Activated CD8-positive, alpha-beta memory T cell treated with anti-CD3 and anti-CD28 coated beads for 1 hour (primary cell): ENCODE results near the gene AKT1S1.

Source experiments
- DNase-seq, 2 donors: peaks; one replicate each; pipeline ENCODE4 v3.0.0-alpha.2; 2020; ENCODE audit warnings: low read depth in 1 of 2; ENCODE audit errors: extremely low read depth in 1 of 2

AKT1S1 gene

GRCh38 chr19:49887037-49887664 is 10.0 kb upstream of the AKT1S1 start:
- no peak for DNase-seq

DNA sequence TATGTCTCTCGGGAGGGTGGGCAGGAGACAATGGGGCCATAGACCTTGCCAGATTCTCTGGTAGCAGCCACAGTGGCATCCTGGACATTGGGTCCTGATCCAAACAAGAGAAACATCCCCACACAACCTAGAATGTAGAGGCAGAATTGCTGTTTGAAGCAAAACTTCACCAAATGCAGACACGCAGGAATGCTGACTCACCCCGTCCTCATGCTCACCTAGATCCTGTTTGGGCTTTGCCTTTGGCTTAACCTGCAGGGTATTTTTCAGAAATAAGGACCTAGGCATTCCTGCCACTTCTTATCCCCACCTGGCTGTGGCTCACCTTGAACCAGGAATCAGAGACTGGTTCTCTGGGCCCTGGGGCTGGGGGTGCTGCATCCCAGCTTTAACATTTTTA is 7.6 kb upstream of the AKT1S1 start:
- no peak for DNase-seq

- DNase-seq, result no peak
These were observed 7.0 kb upstream of the AKT1S1 start for GRCh38 chr19:49884109-49884508.

GRCh38 chr19:49883094-49883493 is 5.9 kb upstream of the AKT1S1 start:
- DNase-seq, result no peak

DNA sequence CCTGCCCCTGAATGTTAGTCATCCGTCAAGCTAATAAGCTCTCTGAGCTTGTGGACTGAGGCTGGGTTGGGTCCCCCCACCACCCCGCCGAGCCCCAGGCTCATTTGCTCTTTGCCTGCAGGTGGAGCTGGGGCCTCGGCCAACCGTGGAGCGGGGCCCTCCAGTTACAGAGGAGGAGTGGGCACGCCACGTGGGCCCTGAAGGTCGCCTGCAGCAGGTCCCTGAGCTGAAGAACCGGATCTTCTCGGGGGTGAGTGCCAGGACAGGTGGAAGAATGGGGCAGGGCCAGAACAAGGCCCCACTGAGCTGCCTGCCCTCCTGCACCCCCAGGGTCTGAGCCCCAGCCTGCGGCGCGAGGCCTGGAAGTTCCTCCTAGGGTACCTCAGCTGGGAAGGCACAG is 5.5 kb upstream of the AKT1S1 start:
- no peak for DNase-seq

GRCh38 chr19:49881672-49882394 is 4.7 kb upstream of the AKT1S1 start:
- DNase-seq, result no peak

- no peak for DNase-seq
These were observed 4.0 kb upstream of the AKT1S1 start for GRCh38 chr19:49881186-49881585.

DNA sequence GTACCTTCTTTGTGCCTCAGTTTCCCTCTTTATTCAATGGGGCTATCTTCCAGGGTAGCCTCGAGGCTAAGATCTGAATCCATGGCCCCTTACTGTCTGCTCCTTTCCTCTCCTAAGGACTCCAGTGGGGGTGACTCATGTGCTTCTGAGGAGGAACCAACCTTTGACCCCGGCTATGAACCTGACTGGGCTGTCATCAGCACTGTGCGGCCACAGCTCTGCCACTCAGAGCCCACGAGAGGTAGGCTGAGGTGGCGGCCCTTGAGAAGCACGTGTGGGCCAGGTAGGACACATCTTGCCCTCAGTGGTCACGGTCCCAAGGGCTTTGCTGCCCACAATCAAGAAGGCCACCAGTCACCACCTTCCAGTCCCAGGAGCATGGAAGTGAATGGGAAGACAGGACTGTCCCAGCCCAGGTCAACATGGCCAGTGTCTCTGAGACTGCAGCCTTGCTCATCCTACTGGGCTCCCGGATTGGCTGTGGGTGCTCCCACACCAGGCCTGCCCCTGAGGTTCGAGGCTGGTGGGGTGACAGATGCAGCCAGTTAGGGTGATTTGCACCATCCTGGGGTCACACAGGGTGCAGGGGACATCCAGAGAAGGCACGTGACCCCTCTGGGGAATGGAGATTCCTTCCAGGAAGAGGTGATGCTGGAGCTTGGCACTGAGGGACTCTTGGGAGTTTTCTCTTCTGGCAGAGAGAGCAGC is 3.2 kb upstream of the AKT1S1 start:
- DNase-seq, result no peak

GRCh38 chr19:49879243-49879963 is 2.2 kb upstream of the AKT1S1 start:
- no peak for DNase-seq

DNA sequence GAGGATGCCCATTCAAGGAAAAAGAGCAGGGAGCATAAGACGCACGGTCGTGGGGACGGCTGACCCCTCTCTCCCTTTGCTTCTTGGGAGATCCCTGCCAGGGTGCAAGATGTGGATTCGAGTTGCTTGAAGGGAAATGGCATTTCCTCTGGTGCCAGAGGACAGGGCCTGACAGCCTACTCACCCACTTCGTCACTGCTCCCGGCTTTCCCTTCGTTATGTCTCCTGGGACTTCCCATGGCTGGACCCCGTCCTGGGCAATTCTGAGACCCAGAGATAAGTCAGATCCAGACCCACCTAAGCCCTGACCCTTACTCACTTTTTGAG is 1.6 kb upstream of the AKT1S1 start:
- DNase-seq, result no peak

- peak; percentile 95 to 97 for DNase-seq
These were observed 956 bp upstream of the AKT1S1 start for GRCh38 chr19:49877879-49878743.

GRCh38 chr19:49876422-49877019 is 634 bp downstream of the AKT1S1 start:
- DNase-seq, result peak; percentile 94 to 95

- DNase-seq, result peak in 1 of 2 donors; percentile 33
These were observed 1.2 kb downstream of the AKT1S1 start for GRCh38 chr19:49875857-49876421.

DNA sequence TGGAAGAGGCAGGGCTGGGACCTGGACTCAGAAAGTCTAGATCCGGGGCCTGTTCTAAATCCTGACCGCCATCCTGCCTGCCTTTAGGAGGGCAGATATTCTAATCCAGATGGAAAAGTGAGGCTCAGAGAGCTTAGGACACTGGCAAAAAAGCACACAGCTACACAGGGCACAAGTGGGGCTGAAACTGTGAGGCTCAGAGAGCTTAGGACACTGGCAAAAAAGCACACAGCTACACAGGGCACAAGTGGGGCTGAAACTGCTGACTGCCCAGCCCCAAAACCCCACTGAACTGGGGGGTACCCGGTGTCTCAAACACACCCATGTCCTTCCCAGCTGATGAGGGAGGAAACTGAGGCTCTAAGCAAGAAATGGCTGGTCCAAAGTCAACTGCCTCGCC is 2.0 kb downstream of the AKT1S1 start:
- no peak for DNase-seq

DNA sequence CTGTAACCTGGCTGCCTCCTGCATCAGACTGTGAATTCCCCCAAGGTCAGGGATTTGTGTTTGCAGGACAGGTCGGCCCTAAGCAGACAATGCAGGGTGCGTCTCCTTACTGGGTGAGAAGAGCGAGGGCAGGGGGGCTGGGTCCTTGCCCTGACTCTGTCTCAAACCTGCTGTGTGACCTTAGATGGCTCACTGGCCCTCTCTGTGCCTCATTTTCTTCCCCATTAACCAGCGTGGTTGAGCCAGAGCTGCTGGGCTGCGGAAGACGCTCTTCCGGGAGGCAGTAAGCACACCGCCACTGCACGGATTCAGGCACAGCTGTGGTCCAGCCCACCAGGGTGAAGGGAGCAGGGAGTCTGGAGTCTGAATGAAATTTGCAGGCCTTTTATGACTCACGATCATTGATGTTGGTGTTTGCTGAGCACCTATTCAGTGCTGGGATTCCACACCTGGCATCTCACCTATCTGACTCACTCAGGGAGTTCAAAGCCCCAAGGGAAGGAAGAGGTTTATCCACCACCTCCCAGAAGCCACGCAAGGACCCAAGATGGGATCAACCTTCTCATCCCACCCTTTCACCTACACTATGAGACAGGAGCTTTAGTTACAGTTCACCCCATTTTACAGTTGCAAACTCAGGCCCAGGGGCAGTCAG is 2.5 kb downstream of the AKT1S1 start:
- no peak for DNase-seq

- DNase-seq, result no peak
These were observed 3.3 kb downstream of the AKT1S1 start for GRCh38 chr19:49873834-49874233.

DNA sequence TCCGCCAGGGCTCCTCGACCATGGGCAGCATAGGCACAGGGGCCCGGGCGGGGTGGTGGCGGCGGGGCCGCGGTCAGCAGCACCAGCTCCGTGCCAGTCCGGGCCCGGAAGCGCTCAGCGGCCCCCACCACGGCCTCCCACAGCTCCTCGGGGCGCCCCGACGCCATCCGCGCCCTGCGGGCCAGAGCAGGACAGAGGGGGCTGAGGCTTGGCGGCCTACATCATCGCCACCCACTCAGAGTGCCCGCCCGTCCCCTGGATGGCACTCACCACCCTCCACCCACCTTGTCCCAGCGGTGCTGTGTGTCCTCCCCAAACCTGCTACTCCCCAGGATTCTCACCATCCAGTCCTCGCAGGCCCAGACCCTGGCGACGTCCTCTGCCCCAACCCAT is 4.0 kb downstream of the AKT1S1 start:
- DNase-seq, result no peak

DNA sequence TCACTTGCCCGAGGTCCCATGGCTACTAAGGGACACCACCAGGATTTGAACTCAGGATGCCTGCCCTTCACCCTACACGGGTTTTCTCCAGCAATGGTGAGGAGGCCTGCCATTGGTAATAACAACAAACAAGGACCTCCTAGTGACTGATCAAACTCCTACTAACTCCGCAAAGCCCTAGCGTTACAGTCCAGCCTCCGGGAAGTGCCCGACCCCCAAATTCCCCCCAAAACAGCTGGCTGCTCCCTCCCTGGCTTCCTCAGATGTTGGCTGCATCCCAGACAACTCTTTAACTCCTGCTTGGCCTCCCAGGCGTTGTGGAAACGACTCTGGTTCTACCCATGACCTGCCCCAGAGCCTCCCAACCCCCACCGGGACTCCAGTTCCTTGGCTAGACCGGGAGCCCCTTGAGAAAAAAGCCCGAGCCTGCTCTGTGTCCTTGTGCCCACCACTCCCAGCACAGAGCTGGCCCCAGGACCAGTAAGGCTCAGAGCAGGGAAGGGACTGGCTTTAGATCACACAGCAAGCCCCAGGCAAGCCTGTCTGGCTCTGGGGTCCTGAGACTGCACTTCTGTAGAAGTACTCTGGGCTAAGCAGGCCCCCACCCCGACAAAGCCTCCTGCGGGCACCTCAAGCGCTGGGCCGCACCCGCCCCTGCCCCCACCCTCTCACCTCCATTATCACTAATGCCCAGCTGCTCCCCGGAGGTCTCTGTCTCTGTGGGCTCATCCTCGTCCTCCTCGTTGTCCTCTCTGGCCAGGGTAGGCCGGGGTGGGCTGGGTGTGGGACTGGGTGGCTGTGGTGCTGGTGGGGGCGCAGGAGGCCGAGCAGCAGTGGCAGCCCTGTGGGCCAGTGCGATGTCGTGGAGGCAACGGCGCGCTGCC is 4.7 kb downstream of the AKT1S1 start:
- DNase-seq, result no peak
